Measurements from ENCODE around the gene PIEZO1. TPM values are rescaled to one million over a fixed set of nuclear protein-coding genes. Genes with fewer than 3 reads are reported as not detected.

Gene PIEZO1
- total and polyA plus RNA-seq, 9 of the 15 experiments (the other 6 are each of a cell fraction or from before 2014, with no cell fraction given) = 3.6 to 432 (median 131) TPM

GRCh38 chr16:88706229-88706964 lies 78.6 kb downstream of the PIEZO1 start, which contains the start of the genes CTU2 and RNF166 (continued):
- peak; percentile 44 for TF ChIP-seq REST (IDR thresholded peaks at IDR 0.05; ENCODE audit: borderline replicate concordance)
- peak; percentile 87 for TF ChIP-seq REST (CRISPR knock-in tag; IDR thresholded peaks at IDR 0.05; ENCODE audit: low read depth)
- peak; percentile 87; the same call in 1 of the 2 replicates for TF ChIP-seq E2F3 (CRISPR knock-in tag; IDR thresholded peaks at IDR 0.05)
- TF ChIP-seq ELF4 (CRISPR knock-in tag; IDR thresholded peaks at IDR 0.05) = no peak
- TF ChIP-seq CHAMP1 (IDR thresholded peaks at IDR 0.05) = no peak
- peak; percentile 41 to 69 for TF ChIP-seq E2F6 (IDR thresholded peaks at IDR 0.05; ENCODE audit: borderline replicate concordance in 1 of 2, extremely low read depth in 1 of 2, insufficient read depth in 1 of 2, insufficient read length in 1 of 2, low read depth in 1 of 2, low read length in 1 of 2, poor library complexity in 1 of 2, severe bottlenecking in 1 of 2)
- no peak for TF ChIP-seq CREBBP (IDR thresholded peaks at IDR 0.05; ENCODE audit: low read depth, low read length)
- peak; percentile 90 for TF ChIP-seq POLR2G (IDR thresholded peaks at IDR 0.05; ENCODE audit: low read depth, low read length)
- TF ChIP-seq JUNB (CRISPR knock-in tag; conservative IDR thresholded peaks at IDR 0.05) = peak; percentile 95
- no peak for TF ChIP-seq SRSF3 (IDR thresholded peaks at IDR 0.05; ENCODE audit: insufficient read depth, low read length)
- peak; percentile 83 for TF ChIP-seq SP1 (CRISPR knock-in tag; IDR thresholded peaks at IDR 0.05)
- TF ChIP-seq ZNF133 (CRISPR knock-in tag; IDR thresholded peaks at IDR 0.05) = 0 out of 2 replicates have a peak, but pooled peaks have one; percentile 20
- peak; percentile 66 for TF ChIP-seq ZBTB17 (CRISPR knock-in tag; IDR thresholded peaks at IDR 0.05)
- no peak for TF ChIP-seq ETV1 (tag; conservative IDR thresholded peaks at IDR 0.05; ENCODE audit: low read depth)
- TF ChIP-seq HIVEP1 (CRISPR knock-in tag; IDR thresholded peaks at IDR 0.05) = peak; percentile 83
- peak; percentile 88; the same call in 1 of the 2 replicates for TF ChIP-seq PHF8 (IDR thresholded peaks at IDR 0.05; ENCODE audit: borderline replicate concordance, low read length)
